Measurements from ENCODE around the gene RAB7A. TPM values are rescaled to one million over a fixed set of nuclear protein-coding genes. Genes with fewer than 3 reads are reported as not detected.

Gene RAB7A
- total and polyA plus RNA-seq, 2 of the 8 experiments (the other 6 are each of a cell fraction or from before 2014, with no cell fraction given): 179 to 195 TPM

GRCh38 chr3:128680603-128681368 is 45.2 kb upstream of the RAB7A start:
- Histone ChIP-seq H4K20me1 (replicated peaks in 1 of 2; ENCODE audit: control insufficient read depth in 1 of 2, insufficient read depth in 2 of 2, low read length in 2 of 2) (peaks cover 4 to 6% of the 10 kb centered on the region in 2 experiments), H3K18ac (ENCODE audit: extremely low read depth, low read length) (peak overlapping the region; percentile 100), H3K79me2 (ENCODE audit: control insufficient read depth in 1 of 2, insufficient read depth in 2 of 2, low read length in 2 of 2) (no peaks in the 10 kb centered on the region), H2AK5ac (ENCODE audit: low read depth, low read length) (no peak overlapping the region), H3K4me3 (ENCODE audit: extremely low read depth in 1 of 4, insufficient read depth in 2 of 4, low read depth in 3 of 4, low read length in 4 of 4) (peak overlapping the region; percentile 29 to 77 (median 66)), H3K36me3 (ENCODE audit: control insufficient read depth in 2 of 4, insufficient read depth in 4 of 4, low read length in 3 of 4) (no peaks in the 10 kb centered on the region), H2AFZ (ENCODE audit: low read length) (peak overlapping the region; percentile 66), H3K9me3 (ENCODE audit: insufficient read depth in 2 of 2, low read depth in 1 of 2, low read length in 1 of 2) (no peaks in the 10 kb centered on the region), H3K9ac (replicated peaks in 1 of 4; ENCODE audit: extremely low read depth in 1 of 4, low read depth in 3 of 4, low read length in 3 of 4) (peak overlapping the region; percentile 55 to 99 (median 89)), H4K8ac (ENCODE audit: extremely low read depth, insufficient read depth, low read length) (peak overlapping the region; percentile 100), H4K5ac (ENCODE audit: insufficient read length, low read depth, low read length) (peak overlapping the region; percentile 100), H3K23ac (ENCODE audit: insufficient read length) (no peak overlapping the region), H3K14ac (ENCODE audit: insufficient read length) (no peak overlapping the region), H3K4me2 (ENCODE audit: insufficient read depth in 1 of 2, low read depth in 2 of 2, low read length in 2 of 2) (peak overlapping the region; percentile 62 to 83), H2BK20ac (ENCODE audit: low read length) (peak overlapping the region; percentile 94; the same call in 1 of the 2 replicates), H3K27me3 (replicated peaks in 1 of 4; ENCODE audit: control insufficient read depth in 3 of 4, extremely low read depth in 1 of 4, insufficient read depth in 3 of 4, low read length in 3 of 4) (peaks cover 3 to 17% (median 12%) of the 10 kb centered on the region in 4 experiments), H3K23me2 (ENCODE audit: low read depth, low read length) (no peaks in the 10 kb centered on the region; the same call in 1 of the 2 replicates), H3K4me1 (replicated peaks in 1 of 4; ENCODE audit: control insufficient read depth in 3 of 4, insufficient read depth in 4 of 4, low read length in 3 of 4) (peaks cover 0 to 4% (median 2%) of the 10 kb centered on the region in 4 experiments; a peak in 1 of 7 replicates), H3K4ac (replicated peaks; ENCODE audit: insufficient read length, low read depth, low read length) (peak overlapping the region; percentile 99), H2BK120ac (replicated peaks; ENCODE audit: low read depth, low read length) (peak overlapping the region; percentile 100), H3K79me1 (ENCODE audit: low read depth, low read length) (no peaks in the 10 kb centered on the region), H3K56ac (replicated peaks; ENCODE audit: insufficient read length, low read depth, low read length) (peak overlapping the region; percentile 94), H4K91ac (replicated peaks; ENCODE audit: insufficient read length, low read length) (peak overlapping the region; percentile 100), H2BK15ac (ENCODE audit: low read length) (peak overlapping the region; percentile 93; the same call in 1 of the 2 replicates), H3K27ac (ENCODE audit: low read depth, low read length) (peak overlapping the region; percentile 99), H2BK5ac (ENCODE audit: low read depth, low read length) (peak overlapping the region; percentile 100), H2BK12ac (ENCODE audit: low read depth, low read length) (peak overlapping the region; percentile 100)
- CTCF ChIA-PET (ENCODE audit: partially characterized antibody): interaction anchor here (0.6 to 7.8 kb wide), 42 partner anchors 9 to 196 kb away, joined by 3 to 64 read pairs (median 5); partner anchors contain the start of gene RAB7A
- POLR2A ChIA-PET (ENCODE audit: partially characterized antibody): interaction anchor here (0.6 to 4.1 kb wide), 30 partner anchors 11 to 341 kb away, joined by 3 to 47 read pairs (median 4); partner anchors contain the start of genes RAB7A and RPN1
- DNase-seq (ENCODE audit: low read depth in 1 of 2, low spot score in 2 of 2) (peak; percentile 98 to 99), FAIRE-seq (no peak)
- 2% methylated on average over 53 of the region's 67 CpGs; no CpG with 5 or more reads in 1 of the 2 experiments for WGBS, 2 experiments (ENCODE audit: extremely low coverage in 1 of 2, insufficient coverage in 1 of 2, insufficient read length in 1 of 2, insufficient replicate concordance in 2 of 2, low coverage in 1 of 2, low lambda C conversion rate in 2 of 2, missing lambda C conversion rate in 1 of 2)
- TF ChIP-seq CBX8 (IDR thresholded peaks at IDR 0.05; ENCODE audit: borderline replicate concordance, low read depth, low read length): no peak
- no peak for TF ChIP-seq ATF3 (IDR thresholded peaks at IDR 0.05; ENCODE audit: insufficient read depth, low read depth, low read length)
- no peak for TF ChIP-seq POU5F1 (IDR thresholded peaks at IDR 0.05; ENCODE audit: low read depth, low read length)
- TF ChIP-seq EGR1 (IDR thresholded peaks at IDR 0.05; ENCODE audit: borderline replicate concordance, low read depth, low read length): peak; percentile 39; the same call in 1 of the 2 replicates
- no peak; the same call in 1 of the 2 replicates for TF ChIP-seq TEAD4 (IDR thresholded peaks at IDR 0.05; ENCODE audit: low read depth, low read length)
- peak; percentile 78 to 91 for TF ChIP-seq POLR2A (IDR thresholded peaks at IDR 0.05; ENCODE audit: control extremely low read depth in 1 of 2, low read depth in 2 of 2, low read length in 2 of 2)
- TF ChIP-seq JUN (IDR thresholded peaks at IDR 0.05; ENCODE audit: low read depth, low read length): no peak
- TF ChIP-seq SP1 (IDR thresholded peaks at IDR 0.05; ENCODE audit: low read depth, low read length): peak; percentile 60; the same call in 1 of the 2 replicates
- TF ChIP-seq BRCA1 (IDR thresholded peaks at IDR 0.05; ENCODE audit: low read depth, low read length): no peak
- peak; percentile 78 to 79 for TF ChIP-seq RAD21 (IDR thresholded peaks at IDR 0.05 in 1 of 2, conservative IDR thresholded peaks at IDR 0.05 in 1 of 2; ENCODE audit: low read depth in 2 of 2, low read length in 2 of 2)
- TF ChIP-seq TAF1 (IDR thresholded peaks at IDR 0.05; ENCODE audit: low read depth, low read length): peak; percentile 90

Measured in H1 (cell line).